CD14-positive monocyte (primary cell): ENCODE measurements around the gene VAV1. TPM values are rescaled to one million over a fixed set of nuclear protein-coding genes. Genes with fewer than 3 reads are reported as not detected.

Experiments
- DNase-seq, 3 donors: peaks; one replicate each; pipeline ENCODE4 v3.0.0-alpha.2; 2011 to 2022
- H2AFZ ChIP-seq: 2 replicates; pipeline ENCODE4 v1.6.0; 2012; ENCODE audit warnings: mild to moderate bottlenecking, low read depth, low read length, inconsistent platforms; ENCODE audit not compliant: insufficient read depth, poor library complexity, severe bottlenecking
- H3K27ac ChIP-seq, 2 donors: 1 replicate in 1 of 2; 2 replicates in 1 of 2; pipeline ENCODE4 v1.5.1; 2012 to 2013; ENCODE audit warnings: low read length in 2 of 2, control low read depth in 1 of 2, inconsistent platforms in 1 of 2, low read depth in 1 of 2, mild to moderate bottlenecking in 1 of 2
- H3K27me3 ChIP-seq, 2 donors: one replicate each; pipeline versions ENCODE4 v1.6.0 to v1.6.1; 2011 to 2013; ENCODE audit warnings: low read length in 2 of 2; ENCODE audit not compliant: control insufficient read depth in 2 of 2, insufficient read depth in 2 of 2
- H3K36me3 ChIP-seq, 2 donors: replicated peaks in 1 of 2; 1 replicate in 1 of 2; 2 replicates in 1 of 2; pipeline versions ENCODE4 v1.5.1 to v1.6.1; 2012 to 2013; ENCODE audit warnings: low read length in 2 of 2, control low read depth in 1 of 2, inconsistent platforms in 1 of 2, mild to moderate bottlenecking in 1 of 2; ENCODE audit not compliant: insufficient read depth in 2 of 2, control insufficient read depth in 1 of 2
- H3K4me1 ChIP-seq, 2 donors: 1 replicate in 1 of 2; 2 replicates in 1 of 2; pipeline versions ENCODE4 v1.5.1 to v1.6.1; 2012 to 2013; ENCODE audit warnings: low read length in 2 of 2, control low read depth in 1 of 2, inconsistent platforms in 1 of 2, mild to moderate bottlenecking in 1 of 2, moderate library complexity in 1 of 2; ENCODE audit not compliant: insufficient read depth in 2 of 2, control insufficient read depth in 1 of 2
- H3K4me2 ChIP-seq: replicated peaks from 2 replicates; pipeline ENCODE3; 2012; ENCODE audit warnings: low read length, moderate library complexity, mild to moderate bottlenecking; ENCODE audit not compliant: poor library complexity, severe bottlenecking; ENCODE audit errors: extremely low read depth
- H3K4me3 ChIP-seq, 3 experiments: fragments of 200-600 bp in 1 of 3; sonication (generic) in 1 of 3; replicated peaks in 1 of 3; 1 replicate in 2 of 3; 2 replicates in 1 of 3; pipeline ENCODE4 v1.5.1; 2011 to 2013; ENCODE audit warnings: low read length in 3 of 3, mild to moderate bottlenecking in 3 of 3, control low read depth in 2 of 3, low read depth in 2 of 3, inconsistent platforms in 1 of 3, moderate library complexity in 1 of 3
- H3K79me2 ChIP-seq: 2 replicates; pipeline ENCODE4 v1.6.0; 2012; ENCODE audit warnings: mild to moderate bottlenecking, control low read depth, inconsistent platforms, low read length, moderate library complexity; ENCODE audit not compliant: insufficient read depth
- H3K9ac ChIP-seq: 2 replicates; pipeline ENCODE4 v1.6.0; 2017; ENCODE audit warnings: low read length, mild to moderate bottlenecking; ENCODE audit not compliant: insufficient read depth, poor library complexity, severe bottlenecking
- H3K9me3 ChIP-seq, 2 donors: replicated peaks in 1 of 2; 1 replicate in 1 of 2; 2 replicates in 1 of 2; pipeline versions ENCODE4 v1.5.1 to v1.6.1; 2012 to 2013; ENCODE audit warnings: low read length in 2 of 2, control low read depth in 1 of 2; ENCODE audit not compliant: control insufficient read depth in 1 of 2, insufficient read depth in 1 of 2
- H4K20me1 ChIP-seq: 2 replicates; pipeline ENCODE4 v1.6.0; 2012; ENCODE audit warnings: mild to moderate bottlenecking, low read length, control low read depth, moderate library complexity; ENCODE audit not compliant: insufficient read depth
- H3K27ac Mint-ChIP-seq, 7 donors: one replicate each; pipeline ENCODE4 v1.8.0; 2020; ENCODE audit warnings: mild to moderate bottlenecking in 7 of 7, mixed read lengths in 7 of 7, moderate library complexity in 6 of 7, inconsistent platforms in 2 of 7
- H3K27me3 Mint-ChIP-seq, 3 donors: one replicate each; pipeline ENCODE4 v1.8.0; 2021 to 2022; ENCODE audit warnings: low read depth in 3 of 3, mild to moderate bottlenecking in 3 of 3, mixed read lengths in 3 of 3, moderate library complexity in 3 of 3, inconsistent platforms in 1 of 3
- H3K36me3 Mint-ChIP-seq, 2 donors: one replicate each; pipeline ENCODE4 v1.8.0; 2020; ENCODE audit warnings: mixed read lengths in 2 of 2, inconsistent platforms in 1 of 2, mild to moderate bottlenecking in 1 of 2
- H3K4me1 Mint-ChIP-seq: one replicate; pipeline ENCODE4 v1.8.0; 2020; ENCODE audit warnings: mild to moderate bottlenecking, mixed read lengths
- H3K4me3 Mint-ChIP-seq, 2 donors: one replicate each; pipeline ENCODE4 v1.8.0; 2020; ENCODE audit warnings: mild to moderate bottlenecking in 2 of 2, mixed read lengths in 2 of 2, moderate library complexity in 1 of 2
- H3K9me3 Mint-ChIP-seq, 7 donors: one replicate each; pipeline ENCODE4 v1.8.0; 2020 to 2022; ENCODE audit warnings: mixed read lengths in 7 of 7, mild to moderate bottlenecking in 6 of 7, moderate library complexity in 6 of 7, inconsistent platforms in 2 of 7
- CTCF ChIP-seq: fragments of 200-600 bp; IDR thresholded peaks from one replicate; pipeline ENCODE4 v1.8.0; 2022; ENCODE audit warnings: antibody characterized with exemption, mild to moderate bottlenecking
- WGBS: methylation state at CpG from one replicate; pipeline ENCODE4 v1.1.5; 2013; ENCODE audit warnings: missing lambda C conversion rate; ENCODE audit not compliant: insufficient coverage; 5-methylcytosine and 5-hydroxymethylcytosine counted together
- intact Hi-C, 2 donors: fragments of 100-400 bp; cut with micrococcal nuclease; formaldehyde crosslinking; loops; one replicate each; pipeline versions ENCODE4 v1.15.0 to v1.15.1; 2023
- polyA plus RNA-seq, 3 donors: library from polyadenylated mRNA; depleted of rRNA in 1 of 3; unstranded in 2 of 3; stranded (reverse) in 1 of 3; fragments of 300-500 nt in 2 of 3; fragments of >200 nt in 1 of 3; fragmentation: Illumina TruSeq in 2 of 3; gene quantifications; 1 replicate in 2 of 3; 2 replicates in 1 of 3; pipeline ENCODE4 v1.2.3, GENCODE V29; 2012 to 2021

VAV1 gene
- polyA plus RNA-seq, 3 donors, result 21.3 to 81.2 (median 30.2) TPM

DNA sequence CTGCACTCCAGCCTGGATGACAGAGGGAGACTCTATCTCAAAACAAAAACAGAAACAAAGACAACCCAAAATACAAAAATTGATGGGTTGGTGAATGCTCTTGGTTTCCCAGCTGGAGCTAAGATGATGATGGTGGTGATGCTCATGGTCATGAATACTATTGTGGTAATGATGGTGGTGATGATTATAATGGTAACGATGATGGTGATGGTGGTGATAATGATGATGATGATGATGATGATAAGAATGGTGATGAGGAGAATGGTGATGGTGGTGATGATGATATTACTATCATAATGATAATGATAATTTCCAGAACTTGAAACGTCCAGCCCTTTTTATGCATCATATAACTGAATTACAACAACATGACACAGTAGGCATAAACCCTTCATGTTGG, 40.1 kb downstream of the VAV1 start:
- H3K9me3 ChIP-seq, result no peaks in the 10 kb centered on the region
- DNase-seq, result no peak
- Mint-ChIP-seq H3K9me3 (peaks cover 0 to 7% (median 0%) of the 10 kb centered on the region in 7 donors), H3K4me3 (no peak overlapping the region), H3K4me1 (peaks cover 31% of the 10 kb centered on the region), H3K27ac (peak overlapping the region in 4 of 7 donors; percentile 2 to 73 (median 49)), H3K27me3 (no peaks in the 10 kb centered on the region), H3K36me3 (peaks cover 39 to 55% of the 10 kb centered on the region in 2 donors)
- peaks cover 100% of the 10 kb centered on the region for H4K20me1 ChIP-seq
- H3K36me3 ChIP-seq, result peaks cover 4 to 45% of the 10 kb centered on the region in 2 donors
- peak overlapping the region in 1 of 2 donors; percentile 43 for H3K27ac ChIP-seq
- intact Hi-C loops, result loop anchor here in 1 of 2 donors (5.0 kb wide), 1 partner anchor 50 kb away; no protein-coding TSS in a partner anchor
- H3K27me3 ChIP-seq, result no peaks in the 10 kb centered on the region
- no peak overlapping the region for H3K4me3 ChIP-seq
- WGBS, result no CpG with 5 or more reads among the region's 2 CpGs
- H3K4me1 ChIP-seq, result peaks cover 13 to 17% of the 10 kb centered on the region in 2 donors
- no peak for TF ChIP-seq CTCF
- no peak overlapping the region for H3K4me2 ChIP-seq
- H3K79me2 ChIP-seq, result peaks cover 100% of the 10 kb centered on the region
- no peak overlapping the region for H2AFZ ChIP-seq
- H3K9ac ChIP-seq, result no peak overlapping the region

DNA sequence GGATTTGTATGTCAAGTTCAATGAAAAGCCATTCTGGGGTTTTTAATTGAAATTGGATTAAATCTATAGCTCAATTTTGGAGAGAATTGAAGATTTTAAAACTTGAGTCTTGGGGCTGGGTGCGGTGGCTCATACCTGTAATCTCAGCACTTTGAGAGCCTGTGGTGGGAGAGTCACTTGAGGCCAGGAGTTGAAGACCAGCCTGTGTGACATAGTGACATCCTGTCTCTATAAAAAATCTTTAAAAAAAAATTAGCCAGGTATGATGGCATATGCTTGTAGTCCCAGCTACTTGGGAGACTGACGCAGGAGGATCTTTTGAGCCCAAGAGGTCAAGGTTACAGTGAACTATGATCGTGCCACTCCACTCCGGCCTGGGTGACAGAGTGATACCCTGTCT, 41.2 kb downstream of the VAV1 start:
- no peak for TF ChIP-seq CTCF
- no peak for DNase-seq
- Mint-ChIP-seq H3K36me3 (peaks cover 35 to 58% of the 10 kb centered on the region in 2 donors), H3K9me3 (peaks cover 0 to 4% (median 0%) of the 10 kb centered on the region in 7 donors), H3K4me3 (no peak overlapping the region), H3K4me1 (peaks cover 31% of the 10 kb centered on the region), H3K27me3 (no peaks in the 10 kb centered on the region), H3K27ac (peak overlapping the region in 3 of 7 donors; percentile 56 to 75 (median 72))
- Histone ChIP-seq H4K20me1 (peaks cover 100% of the 10 kb centered on the region), H3K27me3 (no peaks in the 10 kb centered on the region), H3K79me2 (peaks cover 100% of the 10 kb centered on the region), H3K36me3 (peaks cover 5 to 43% of the 10 kb centered on the region in 2 donors), H3K9me3 (no peaks in the 10 kb centered on the region), H3K4me3 (no peak overlapping the region), H3K4me1 (peaks cover 13 to 17% of the 10 kb centered on the region in 2 donors), H3K4me2 (no peak overlapping the region), H2AFZ (no peak overlapping the region), H3K27ac (peak overlapping the region in 1 of 2 donors; percentile 43), H3K9ac (no peak overlapping the region)
- intact Hi-C loops, result loop anchor here in 1 of 2 donors (5.0 kb wide), 1 partner anchor 49 kb away; no protein-coding TSS in a partner anchor
- WGBS, result no CpG with 5 or more reads among the region's 4 CpGs
